PC-9 (cell line): Measurements from ENCODE around the gene SYCP2L. TPM values are rescaled to one million over a fixed set of nuclear protein-coding genes. Genes with fewer than 3 reads are reported as not detected.
"Not testable (repeated sequence)": the region's sequence is repeated elsewhere in the genome, so short reads cannot be mapped to it uniquely, and the experiment has no call there.

ENCODE experiments used
- BruUV-seq: library from RNA; stranded (reverse); fragments of 400-500 nt; replicated peaks from 2 replicates; lab custom pipeline; 2021; lab: Mats Ljungman, UMichigan
- CTCF ChIA-PET: fragments of 300-600 bp; sonication (Branson Sonifier 250); formaldehyde crosslinking; loops from one replicate; lab custom pipeline; 2022; ENCODE audit warnings: antibody characterized with exemption; lab: Charles Lee
- POLR2A ChIA-PET: fragments of 300-600 bp; sonication (Branson Sonifier 250); formaldehyde crosslinking; loops from one replicate; lab custom pipeline; 2022; ENCODE audit warnings: antibody characterized with exemption; ENCODE audit not compliant: unreplicated experiment; lab: Charles Lee
- DNase-seq, 2 experiments: peaks; one replicate each; pipeline versions ENCODE4 v3.0.0 to v3.0.0-alpha.2; 2015 to 2022; ENCODE audit warnings: mixed read lengths in 1 of 2
- H2AFZ ChIP-seq: fragments of 200-600 bp; sonication (generic); 2 replicates; pipeline ENCODE4 v1.8.1; 2017; ENCODE audit warnings: antibody characterized with exemption
- H3F3A ChIP-seq: fragments of 200-600 bp; sonication (generic); 2 replicates; pipeline ENCODE4 v1.8.1; 2017; ENCODE audit warnings: antibody characterized with exemption, mild to moderate bottlenecking, low read depth; ENCODE audit not compliant: insufficient read depth
- H3K27ac ChIP-seq: fragments of 200-600 bp; sonication (generic); 2 replicates; pipeline ENCODE4 v1.6.1; 2016; ENCODE audit warnings: mixed run types
- H3K27me3 ChIP-seq: fragments of 200-600 bp; sonication (generic); 2 replicates; pipeline ENCODE4 v1.6.1; 2016; ENCODE audit warnings: low read depth, mixed run types; ENCODE audit not compliant: insufficient read depth
- H3K36me3 ChIP-seq: fragments of 200-600 bp; sonication (generic); 2 replicates; pipeline ENCODE4 v1.6.1; 2016; ENCODE audit warnings: low read depth, mixed run types
- H3K4me1 ChIP-seq: fragments of 200-600 bp; sonication (generic); replicated peaks from 2 replicates; pipeline ENCODE4 v1.6.1; 2016; ENCODE audit warnings: mixed run types; ENCODE audit not compliant: insufficient read depth
- H3K4me2 ChIP-seq: fragments of 200-600 bp; sonication (generic); 2 replicates; pipeline ENCODE4 v1.6.1; 2017; ENCODE audit warnings: mixed run types
- H3K4me3 ChIP-seq: fragments of 200-600 bp; sonication (generic); 2 replicates; pipeline ENCODE4 v1.6.1; 2016; ENCODE audit warnings: mixed run types
- H3K79me2 ChIP-seq: fragments of 200-600 bp; sonication (generic); 2 replicates; pipeline ENCODE4 v1.6.1; 2017; ENCODE audit warnings: low read depth, mixed run types
- H3K9me2 ChIP-seq: fragments of 200-600 bp; sonication (generic); 2 replicates; pipeline ENCODE4 v1.8.1; 2017; ENCODE audit warnings: mild to moderate bottlenecking; ENCODE audit not compliant: insufficient read depth
- H3K9me3 ChIP-seq: fragments of 200-600 bp; sonication (generic); 2 replicates; pipeline ENCODE4 v1.8.1; 2016; ENCODE audit warnings: low read depth; ENCODE audit not compliant: insufficient read depth
- H4K20me1 ChIP-seq: fragments of 200-600 bp; sonication (generic); 2 replicates; pipeline ENCODE4 v1.8.1; 2017; ENCODE audit not compliant: insufficient read depth
- EZH2 ChIP-seq: fragments of 200-600 bp; sonication (generic); IDR thresholded peaks from 2 replicates; pipeline ENCODE4 v1.8.0; 2017; ENCODE audit warnings: antibody characterized with exemption, low read depth
- intact Hi-C: fragments of 100-400 bp; cut with micrococcal nuclease; formaldehyde crosslinking; loops from one replicate; pipeline ENCODE4 v1.10.0; 2022; ENCODE audit not compliant: unreplicated experiment
- total RNA-seq: library from RNA; stranded (reverse); gene quantifications from 2 replicates; pipeline ENCODE4 v1.2.3, GENCODE V29; 2021
- TF ChIP-seq, protein P1 (sequence below): fragments of 200-600 bp; sonication (generic); conservative IDR thresholded peaks from 2 replicates; pipeline ENCODE4 v1.6.1; 2017; ENCODE audit warnings: mixed run types, antibody characterized with exemption, mild to moderate bottlenecking, moderate library complexity

SYCP2L gene
- total RNA-seq, 1 experiment from 2014 or later = 12.6 TPM

DNA sequence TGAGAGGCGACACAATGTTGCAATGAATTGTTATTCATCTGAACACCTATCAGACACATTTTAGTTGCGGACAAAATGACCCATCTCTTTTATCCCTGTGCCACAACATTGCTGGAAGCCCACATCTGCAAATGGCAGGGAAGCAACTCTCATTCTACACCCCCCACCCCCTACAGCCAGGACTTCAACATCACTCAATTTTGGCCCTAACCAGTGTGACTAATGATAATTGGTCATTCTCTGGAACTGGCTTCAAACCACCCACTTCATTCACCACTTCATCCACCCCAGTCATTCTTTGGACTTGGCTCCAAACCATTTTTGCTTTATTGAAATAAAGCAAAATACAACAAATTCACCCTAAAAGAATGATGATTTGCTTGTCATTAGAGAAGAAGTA, 6.5 kb upstream of the SYCP2L start:
- POLR2A ChIA-PET = no interaction called here
- BruUV-seq = no TSS peak

DNA sequence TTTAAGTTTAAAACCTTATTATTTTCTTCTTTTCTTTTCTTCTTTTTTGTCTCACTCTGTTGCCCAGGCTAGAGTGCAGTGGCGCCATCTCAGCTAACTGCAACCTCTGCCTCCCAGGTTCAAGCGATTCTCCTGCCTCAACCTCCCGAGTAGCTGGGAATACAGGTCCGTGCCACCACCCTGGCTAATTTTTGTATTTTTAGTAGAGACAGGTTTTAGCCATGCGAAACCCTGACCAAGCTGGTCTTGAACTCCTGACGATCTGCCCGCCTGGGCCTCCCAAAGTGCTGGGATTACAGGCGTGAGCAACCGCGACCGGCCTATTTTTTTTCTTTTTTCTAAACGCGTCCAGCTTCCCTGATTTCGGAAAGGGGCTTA, 4.6 kb upstream of the SYCP2L start:
- intact Hi-C loops, H3K27ac ChIP-seq, H4K20me1 ChIP-seq, H3K79me2 ChIP-seq, H3K27me3 ChIP-seq, CTCF ChIA-PET, BruUV-seq, H2AFZ ChIP-seq, POLR2A ChIA-PET, H3K9me3 ChIP-seq, DNase-seq, H3K4me2 ChIP-seq, H3K4me3 ChIP-seq, H3K9me2 ChIP-seq, H3K36me3 ChIP-seq: not testable (repeated sequence)
- Histone ChIP-seq H3F3A (peaks cover 14% of the 10 kb centered on the region; the same call in 1 of the 2 replicates), H3K4me1 (peaks cover 11% of the 10 kb centered on the region; the same call in 1 of the 2 replicates)

More for the DNA sequence above, 6.5 kb upstream of the SYCP2L start:
- Histone ChIP-seq H3K36me3 (no peaks in the 10 kb centered on the region), H3K27ac (no peak overlapping the region), H3K79me2 (no peaks in the 10 kb centered on the region), H3K4me2 (no peak overlapping the region), H4K20me1 (no peaks in the 10 kb centered on the region), H3K9me2 (no peaks in the 10 kb centered on the region), H3F3A (no peaks in the 10 kb centered on the region), H3K4me1 (peaks cover 5% of the 10 kb centered on the region; the same call in 1 of the 2 replicates), H2AFZ (no peak overlapping the region), H3K9me3 (no peaks in the 10 kb centered on the region), H3K4me3 (no peak overlapping the region), H3K27me3 (no peaks in the 10 kb centered on the region)
- intact Hi-C loops = no loop called here
- CTCF ChIA-PET = no interaction called here
- TF ChIP-seq, protein P1, sequence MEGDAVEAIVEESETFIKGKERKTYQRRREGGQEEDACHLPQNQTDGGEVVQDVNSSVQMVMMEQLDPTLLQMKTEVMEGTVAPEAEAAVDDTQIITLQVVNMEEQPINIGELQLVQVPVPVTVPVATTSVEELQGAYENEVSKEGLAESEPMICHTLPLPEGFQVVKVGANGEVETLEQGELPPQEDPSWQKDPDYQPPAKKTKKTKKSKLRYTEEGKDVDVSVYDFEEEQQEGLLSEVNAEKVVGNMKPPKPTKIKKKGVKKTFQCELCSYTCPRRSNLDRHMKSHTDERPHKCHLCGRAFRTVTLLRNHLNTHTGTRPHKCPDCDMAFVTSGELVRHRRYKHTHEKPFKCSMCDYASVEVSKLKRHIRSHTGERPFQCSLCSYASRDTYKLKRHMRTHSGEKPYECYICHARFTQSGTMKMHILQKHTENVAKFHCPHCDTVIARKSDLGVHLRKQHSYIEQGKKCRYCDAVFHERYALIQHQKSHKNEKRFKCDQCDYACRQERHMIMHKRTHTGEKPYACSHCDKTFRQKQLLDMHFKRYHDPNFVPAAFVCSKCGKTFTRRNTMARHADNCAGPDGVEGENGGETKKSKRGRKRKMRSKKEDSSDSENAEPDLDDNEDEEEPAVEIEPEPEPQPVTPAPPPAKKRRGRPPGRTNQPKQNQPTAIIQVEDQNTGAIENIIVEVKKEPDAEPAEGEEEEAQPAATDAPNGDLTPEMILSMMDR = no peak
- no peak for TF ChIP-seq EZH2
- no peak for DNase-seq

DNA sequence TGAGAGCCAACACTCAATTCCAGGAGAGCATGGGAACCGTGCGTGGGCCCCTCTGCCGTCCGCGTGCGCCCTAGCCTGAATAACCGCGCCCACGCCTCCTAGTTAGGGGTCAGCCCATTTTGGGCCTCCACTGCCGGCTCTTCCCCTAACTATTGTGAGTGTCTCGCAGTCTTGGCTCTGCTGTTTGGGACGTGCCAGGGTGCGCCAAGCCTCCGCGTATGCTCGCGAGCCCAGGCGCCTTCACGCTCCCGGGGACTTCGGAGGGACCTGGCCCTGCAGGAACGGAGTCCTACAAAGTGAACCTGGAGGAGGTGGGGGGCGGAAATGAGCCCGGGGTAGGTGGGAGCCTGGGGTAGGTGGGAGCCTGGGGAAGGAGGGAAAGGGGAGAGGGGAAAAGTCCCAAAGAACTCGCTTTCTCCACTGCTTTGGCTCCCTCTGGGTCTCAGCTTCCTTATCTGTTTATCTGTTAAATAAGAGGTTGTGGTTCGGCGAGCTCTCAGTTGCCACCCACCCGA, 4.1 kb upstream of the SYCP2L start:
- no peaks in the 10 kb centered on the region for H3K36me3 ChIP-seq
- peaks cover 17% of the 10 kb centered on the region; the same call in 1 of the 2 replicates for H3F3A ChIP-seq
- intact Hi-C loops = no loop called here
- no peak overlapping the region for H3K27ac ChIP-seq
- TF ChIP-seq, protein P1 = no peak
- no peak for TF ChIP-seq EZH2
- H3K4me3 ChIP-seq = no peak overlapping the region
- CTCF ChIA-PET = no interaction called here
- no peaks in the 10 kb centered on the region for H3K27me3 ChIP-seq
- BruUV-seq = no TSS peak
- no peak overlapping the region for H2AFZ ChIP-seq
- no peaks in the 10 kb centered on the region for H3K9me3 ChIP-seq
- H4K20me1 ChIP-seq = no peaks in the 10 kb centered on the region
- no peak overlapping the region for H3K4me2 ChIP-seq
- no peaks in the 10 kb centered on the region for H3K79me2 ChIP-seq
- no peaks in the 10 kb centered on the region for H3K9me2 ChIP-seq
- DNase-seq = no peak
- peaks cover 11% of the 10 kb centered on the region; the same call in 1 of the 2 replicates for H3K4me1 ChIP-seq
- POLR2A ChIA-PET = no interaction called here
